Activated CD4-positive, alpha-beta T cell treated with anti-CD3 and anti-CD28 coated beads for 48 hours (primary cell): ENCODE results near the gene GYPE.
"Not testable (repeated sequence)": the region's sequence is repeated elsewhere in the genome, so short reads cannot be mapped to it uniquely, and the experiment has no call there.

Experiments used
- DNase-seq: peaks from one replicate; pipeline ENCODE4 v3.0.0-alpha.2; 2020

Gene GYPE

DNA sequence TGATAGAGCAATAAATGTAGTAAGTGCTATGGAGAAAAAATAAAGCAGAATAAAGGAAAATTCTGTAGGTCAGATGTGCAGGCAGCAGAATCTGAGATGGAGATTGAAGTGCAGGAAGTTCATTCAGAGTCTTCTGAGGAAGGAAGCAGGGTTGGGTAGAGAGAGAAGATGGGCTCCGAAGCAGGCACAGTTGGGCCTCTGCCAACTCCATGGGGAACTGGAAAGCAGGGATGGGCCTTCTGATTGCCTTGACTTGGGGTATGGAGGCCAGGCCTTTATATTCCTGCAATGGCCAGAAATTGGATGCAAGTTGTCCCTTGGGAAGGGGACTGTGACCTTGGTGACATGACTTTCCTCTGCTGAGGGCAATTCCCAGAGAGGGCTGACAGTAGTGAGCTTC lies 42.6 kb downstream of the GYPE start:
- not testable (repeated sequence) for DNase-seq

GRCh38 chr4:143858456-143858855 lies 46.9 kb downstream of the GYPE start:
- DNase-seq: no peak

DNA sequence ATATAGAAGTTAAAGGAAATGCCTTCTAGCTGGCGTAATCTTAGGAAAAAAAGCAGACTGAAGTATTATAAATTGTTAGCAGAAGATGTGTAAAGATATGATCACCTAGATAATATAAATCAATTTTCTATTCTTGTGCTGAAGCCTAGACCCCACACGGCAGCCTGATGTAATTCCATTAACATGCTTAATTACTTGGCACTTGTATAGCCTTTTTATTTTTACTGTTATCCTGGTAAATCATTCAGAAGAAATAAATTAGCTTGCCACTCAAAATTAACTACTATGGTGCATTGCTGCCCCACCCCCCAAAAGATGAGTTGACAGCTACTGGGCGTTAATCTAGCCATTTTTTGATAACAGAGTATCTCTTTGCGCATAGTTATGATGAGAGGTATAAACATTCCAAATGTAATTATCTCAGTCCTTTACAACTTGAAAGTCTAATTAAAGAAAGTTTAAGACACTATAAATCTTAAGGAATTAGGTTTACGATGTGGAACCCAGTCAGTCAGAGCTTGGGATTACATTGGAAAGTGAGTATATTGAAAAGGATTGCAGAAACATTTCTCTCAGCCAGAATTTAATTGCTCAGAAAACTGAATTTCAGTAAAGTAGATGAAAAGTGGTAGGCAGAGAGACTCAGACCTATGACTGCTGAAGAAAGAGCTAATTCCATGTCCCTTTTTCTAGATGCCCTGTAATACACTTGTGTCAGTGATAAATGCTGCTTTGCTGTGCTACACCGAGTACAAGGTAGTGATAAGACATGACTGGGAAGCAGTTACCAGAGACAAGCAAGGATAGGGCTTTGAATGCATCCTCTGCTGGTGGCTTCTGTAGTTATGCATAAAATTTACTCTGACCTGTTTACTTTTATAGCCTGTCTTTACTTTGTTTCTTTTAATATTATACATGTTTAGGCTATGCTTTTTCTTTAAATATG lies 47.7 kb downstream of the GYPE start:
- DNase-seq: not testable (repeated sequence)

- not testable (repeated sequence) for DNase-seq
Measured at GRCh38 chr4:143856017-143856557, 49.3 kb downstream of the GYPE start.

DNA sequence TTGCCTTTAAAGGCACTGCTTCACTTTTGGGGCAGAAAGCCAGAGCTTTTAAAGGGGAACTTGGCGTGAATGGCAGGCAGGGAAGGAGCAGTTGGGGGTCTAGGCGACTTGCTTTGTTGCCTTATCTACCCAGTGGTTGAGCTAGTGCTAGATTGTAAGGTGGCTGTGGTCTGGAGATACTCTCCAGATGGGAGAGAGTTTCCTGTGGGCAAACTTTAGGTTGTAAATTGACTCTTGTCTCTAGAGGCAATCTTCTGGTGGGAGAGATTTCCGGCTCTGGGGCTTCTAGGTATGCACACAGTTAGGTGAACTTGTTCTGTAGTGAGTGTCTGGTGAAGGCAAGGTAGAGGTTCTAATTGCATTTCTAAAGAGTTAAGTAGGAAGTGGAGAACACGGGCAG lies 50.7 kb downstream of the GYPE start:
- not testable (repeated sequence) for DNase-seq

- DNase-seq: not testable (repeated sequence)
Measured at GRCh38 chr4:143849296-143849695, 56.1 kb downstream of the GYPE start.

- DNase-seq: not testable (repeated sequence)
Measured at GRCh38 chr4:143843506-143843832, 61.9 kb downstream of the GYPE start.

DNA sequence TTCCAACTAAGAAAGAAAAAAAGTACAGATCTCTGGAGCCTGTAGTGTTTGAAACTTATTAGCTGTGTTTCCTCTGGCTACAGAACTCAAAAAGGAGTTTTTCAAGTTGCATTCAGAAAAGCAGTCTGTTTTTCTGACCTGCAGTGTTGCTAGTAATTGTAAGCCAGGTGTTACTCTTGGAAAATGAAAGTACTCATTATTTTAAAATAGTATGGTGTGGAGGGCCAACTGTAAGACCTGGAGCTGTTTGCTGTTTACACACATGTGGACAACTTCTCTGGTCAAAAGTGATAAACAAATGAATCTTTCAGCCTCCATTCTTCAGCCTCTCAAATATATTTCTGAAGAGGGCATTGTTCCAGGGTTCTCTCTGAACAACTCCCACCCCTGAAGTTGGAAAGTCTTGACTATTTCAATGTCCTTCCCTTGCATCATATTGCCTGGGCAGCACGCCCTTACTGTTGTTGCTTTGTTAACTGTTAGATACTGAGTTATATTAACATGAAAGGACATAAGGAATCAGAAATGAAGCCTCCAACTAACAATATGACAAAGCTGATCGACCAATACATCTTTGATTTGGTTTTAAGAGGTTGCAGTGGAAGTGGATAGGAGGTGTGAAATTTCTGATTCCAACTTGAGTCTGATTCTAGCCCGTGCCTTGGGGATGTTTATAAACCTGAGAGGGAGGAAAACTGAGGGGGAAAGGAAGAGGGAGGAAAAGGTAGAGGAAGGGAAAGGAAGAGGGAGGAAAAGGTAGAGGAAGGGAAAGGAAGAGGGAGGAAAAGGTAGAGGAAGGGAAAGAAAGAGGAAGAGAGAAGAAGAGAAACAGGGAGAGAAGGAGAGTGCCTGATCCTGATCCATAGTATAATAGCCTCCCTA lies 62.5 kb downstream of the GYPE start:
- DNase-seq: not testable (repeated sequence)

GRCh38 chr4:143839413-143839812 lies 65.9 kb downstream of the GYPE start:
- DNase-seq: not testable (repeated sequence)

DNA sequence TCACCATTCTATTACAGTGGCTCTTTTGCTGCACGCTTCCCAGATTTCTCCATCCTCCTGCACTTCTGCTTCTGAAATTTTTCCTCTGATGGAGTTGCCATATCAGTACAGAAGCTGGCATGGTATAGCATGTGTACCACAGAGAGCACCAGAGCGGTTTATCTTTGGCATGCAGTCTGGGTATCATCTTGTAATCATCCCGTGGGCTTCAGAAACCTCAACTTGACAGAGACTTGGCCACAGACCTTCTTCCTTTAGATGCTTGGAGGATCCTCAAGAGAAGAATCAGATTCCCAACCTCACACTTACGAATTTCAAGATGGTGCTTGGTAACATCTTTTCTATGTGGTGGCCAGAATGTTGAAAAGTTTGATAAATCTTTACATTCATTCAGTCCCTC lies 71.2 kb downstream of the GYPE start:
- DNase-seq: not testable (repeated sequence)

GRCh38 chr4:143833676-143834075 lies 71.7 kb downstream of the GYPE start:
- DNase-seq: not testable (repeated sequence)

- DNase-seq: not testable (repeated sequence)
Measured at GRCh38 chr4:143830576-143830975, 74.8 kb downstream of the GYPE start.

- not testable (repeated sequence) for DNase-seq
Measured at GRCh38 chr4:143829239-143829620, 76.1 kb downstream of the GYPE start.
